Vagina (tissue), 2 donors: ENCODE data around the gene ASB5.

Experiments used
- CTCF ChIP-seq, 3 experiments: fragments of 450-650 bp in 2 of 3; fragments of 200-600 bp in 1 of 3; sonication (generic) in 1 of 3; IDR thresholded peaks; one replicate each; pipeline ENCODE4 v1.5.1; 2017 to 2019; ENCODE audit warnings: antibody characterized with exemption in 3 of 3, mild to moderate bottlenecking in 2 of 3, moderate library complexity in 2 of 3
- POLR2A ChIP-seq, 2 donors: fragments of 450-650 bp; IDR thresholded peaks; one replicate each; pipeline ENCODE4 v1.6.1; 2017; ENCODE audit warnings: antibody characterized with exemption in 2 of 2, mild to moderate bottlenecking in 2 of 2, moderate library complexity in 2 of 2
- POLR2AphosphoS5 ChIP-seq, 2 donors: sonication (generic); formaldehyde crosslinking; IDR thresholded peaks; one replicate each; pipeline ENCODE4 v1.9.0; 2017; ENCODE audit warnings: antibody characterized with exemption in 2 of 2, mild to moderate bottlenecking in 2 of 2, low read depth in 1 of 2; ENCODE audit not compliant: insufficient read depth in 1 of 2

- no peak for TF ChIP-seq CTCF (IDR thresholded peaks at IDR 0.05)
- TF ChIP-seq POLR2A (IDR thresholded peaks at IDR 0.05), result no peak
- TF ChIP-seq POLR2AphosphoS5 (IDR thresholded peaks at IDR 0.05; ENCODE audit: insufficient read depth in 1 of 2, low read depth in 1 of 2), result no peak
Measured at GRCh38 chr4:176270669-176271068, 1.6 kb upstream of the ASB5 start.
